ENCODE data around the gene PTPRZ1.

PTPRZ1 gene

DNA sequence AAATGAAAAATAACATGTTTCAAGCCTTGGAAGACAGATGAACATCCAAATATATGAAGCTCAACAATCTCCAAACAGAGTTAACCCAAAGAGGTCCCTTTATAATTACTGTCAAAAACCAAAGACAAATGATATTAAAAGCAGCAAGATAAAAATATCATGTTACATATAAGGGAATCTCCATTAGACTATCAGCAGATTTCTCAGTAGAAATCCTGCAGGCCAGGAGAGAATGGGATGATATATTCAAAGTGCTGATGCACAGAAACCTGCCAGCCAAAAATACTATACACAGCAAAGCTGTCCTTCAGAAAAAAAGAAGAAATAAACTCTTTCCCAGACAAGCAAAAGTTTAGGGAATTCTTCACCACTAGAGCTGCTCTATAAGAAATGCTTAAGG lies 230.1 kb downstream of the PTPRZ1 start:
- TF ChIP-seq TAF1 (IDR thresholded peaks at IDR 0.05; ENCODE audit: low read depth): no peak
- no peak for TF ChIP-seq RAD21 (IDR thresholded peaks at IDR 0.05; ENCODE audit: low read depth)
- TF ChIP-seq, protein P1, sequence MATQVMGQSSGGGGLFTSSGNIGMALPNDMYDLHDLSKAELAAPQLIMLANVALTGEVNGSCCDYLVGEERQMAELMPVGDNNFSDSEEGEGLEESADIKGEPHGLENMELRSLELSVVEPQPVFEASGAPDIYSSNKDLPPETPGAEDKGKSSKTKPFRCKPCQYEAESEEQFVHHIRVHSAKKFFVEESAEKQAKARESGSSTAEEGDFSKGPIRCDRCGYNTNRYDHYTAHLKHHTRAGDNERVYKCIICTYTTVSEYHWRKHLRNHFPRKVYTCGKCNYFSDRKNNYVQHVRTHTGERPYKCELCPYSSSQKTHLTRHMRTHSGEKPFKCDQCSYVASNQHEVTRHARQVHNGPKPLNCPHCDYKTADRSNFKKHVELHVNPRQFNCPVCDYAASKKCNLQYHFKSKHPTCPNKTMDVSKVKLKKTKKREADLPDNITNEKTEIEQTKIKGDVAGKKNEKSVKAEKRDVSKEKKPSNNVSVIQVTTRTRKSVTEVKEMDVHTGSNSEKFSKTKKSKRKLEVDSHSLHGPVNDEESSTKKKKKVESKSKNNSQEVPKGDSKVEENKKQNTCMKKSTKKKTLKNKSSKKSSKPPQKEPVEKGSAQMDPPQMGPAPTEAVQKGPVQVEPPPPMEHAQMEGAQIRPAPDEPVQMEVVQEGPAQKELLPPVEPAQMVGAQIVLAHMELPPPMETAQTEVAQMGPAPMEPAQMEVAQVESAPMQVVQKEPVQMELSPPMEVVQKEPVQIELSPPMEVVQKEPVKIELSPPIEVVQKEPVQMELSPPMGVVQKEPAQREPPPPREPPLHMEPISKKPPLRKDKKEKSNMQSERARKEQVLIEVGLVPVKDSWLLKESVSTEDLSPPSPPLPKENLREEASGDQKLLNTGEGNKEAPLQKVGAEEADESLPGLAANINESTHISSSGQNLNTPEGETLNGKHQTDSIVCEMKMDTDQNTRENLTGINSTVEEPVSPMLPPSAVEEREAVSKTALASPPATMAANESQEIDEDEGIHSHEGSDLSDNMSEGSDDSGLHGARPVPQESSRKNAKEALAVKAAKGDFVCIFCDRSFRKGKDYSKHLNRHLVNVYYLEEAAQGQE (IDR thresholded peaks at IDR 0.05; ENCODE audit: low read depth): no peak
- TF ChIP-seq TCF12 (IDR thresholded peaks at IDR 0.05; ENCODE audit: low read depth): no peak
- TF ChIP-seq, protein P2, sequence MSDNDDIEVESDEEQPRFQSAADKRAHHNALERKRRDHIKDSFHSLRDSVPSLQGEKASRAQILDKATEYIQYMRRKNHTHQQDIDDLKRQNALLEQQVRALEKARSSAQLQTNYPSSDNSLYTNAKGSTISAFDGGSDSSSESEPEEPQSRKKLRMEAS (IDR thresholded peaks at IDR 0.05): no peak
- TF ChIP-seq, protein P3, sequence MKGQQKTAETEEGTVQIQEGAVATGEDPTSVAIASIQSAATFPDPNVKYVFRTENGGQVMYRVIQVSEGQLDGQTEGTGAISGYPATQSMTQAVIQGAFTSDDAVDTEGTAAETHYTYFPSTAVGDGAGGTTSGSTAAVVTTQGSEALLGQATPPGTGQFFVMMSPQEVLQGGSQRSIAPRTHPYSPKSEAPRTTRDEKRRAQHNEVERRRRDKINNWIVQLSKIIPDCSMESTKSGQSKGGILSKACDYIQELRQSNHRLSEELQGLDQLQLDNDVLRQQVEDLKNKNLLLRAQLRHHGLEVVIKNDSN (IDR thresholded peaks at IDR 0.05): no peak
- no peak for TF ChIP-seq ZBTB7A (IDR thresholded peaks at IDR 0.05; ENCODE audit: low read depth)
- no peak for TF ChIP-seq CREB1 (IDR thresholded peaks at IDR 0.05; ENCODE audit: low read depth)
- TF ChIP-seq CEBPB (IDR thresholded peaks at IDR 0.05): no peak
- TF ChIP-seq TEAD4 (IDR thresholded peaks at IDR 0.05): no peak
- no peak for TF ChIP-seq YY1 (IDR thresholded peaks at IDR 0.05; ENCODE audit: low read depth)
